ENCODE results near the gene SERTAD3.
A peak's percentile ranks its signal among the peaks of the same experiment; 100 is the strongest.
"Not testable (repeated sequence)": the region's sequence is repeated elsewhere in the genome, so short reads cannot be mapped to it uniquely, and the experiment has no call there.

SERTAD3 gene

GRCh38 chr19:40465557-40466218 lies 21.6 kb upstream of the SERTAD3 start, which contains the start of gene BLVRB:
Gene BLVRB (minus strand): TSS chr19:40465745. CDS start chr19:40465688, 57 bp downstream.
- Mint-ChIP-seq H3K4me3 (peak within 1 kb of the TSS; percentile 79 to 84), H3K27me3 (peaks cover 6 to 16% of the 10 kb centered on the region in 2 donors), H3K27ac (peak within 1 kb of the TSS; percentile 94 to 95), H3K36me3 (ENCODE audit: insufficient read depth) (peaks cover 29% of the 10 kb centered on the region), H3K9me3 (no peaks in the 10 kb centered on the region), H3K4me1 (ENCODE audit: low read depth in 2 of 2) (peaks cover 20 to 26% of the 10 kb centered on the region in 2 donors)
- DNase-seq (peak; percentile 99), ATAC-seq (replicated peaks) (peak; percentile 60)

- ATAC-seq (replicated peaks) (peak; percentile 6), DNase-seq (peak in 2 of 3 experiments; percentile 45 to 48)
- Mint-ChIP-seq H3K36me3 (ENCODE audit: insufficient read depth) (peaks cover 27% of the 10 kb centered on the region), H3K27me3 (peaks cover 6 to 11% of the 10 kb centered on the region in 2 donors), H3K4me3 (peak overlapping the region; percentile 79 to 84), H3K4me1 (ENCODE audit: low read depth in 2 of 2) (peaks cover 20 to 26% of the 10 kb centered on the region in 2 donors), H3K27ac (peak overlapping the region; percentile 94 to 95), H3K9me3 (no peaks in the 10 kb centered on the region)
These were observed 21.0 kb upstream of the SERTAD3 start for GRCh38 chr19:40465025-40465556.

GRCh38 chr19:40464059-40465024 lies 20.2 kb upstream of the SERTAD3 start:
- Mint-ChIP-seq H3K36me3 (ENCODE audit: insufficient read depth) (peaks cover 27% of the 10 kb centered on the region), H3K27me3 (peaks cover 6 to 11% of the 10 kb centered on the region in 2 donors), H3K4me3 (peak overlapping the region; percentile 79 to 84), H3K9me3 (no peaks in the 10 kb centered on the region), H3K27ac (peak overlapping the region; percentile 94 to 95), H3K4me1 (ENCODE audit: low read depth in 2 of 2) (peaks cover 20 to 26% of the 10 kb centered on the region in 2 donors)
- DNase-seq (peak; percentile 52 to 72 (median 58)), ATAC-seq (replicated peaks) (no peak)

- not testable (repeated sequence) for ATAC-seq (replicated peaks); H3K9me3 Mint-ChIP-seq; H3K27ac Mint-ChIP-seq; DNase-seq; H3K4me3 Mint-ChIP-seq
- Mint-ChIP-seq H3K27me3 (peaks cover 6 to 11% of the 10 kb centered on the region in 2 donors), H3K4me1 (ENCODE audit: low read depth in 2 of 2) (peaks cover 20 to 26% of the 10 kb centered on the region in 2 donors), H3K36me3 (ENCODE audit: insufficient read depth) (peaks cover 27% of the 10 kb centered on the region)
These were observed 19.5 kb upstream of the SERTAD3 start for GRCh38 chr19:40463587-40464037.

GRCh38 chr19:40461669-40462221 lies 17.6 kb upstream of the SERTAD3 start:
- Mint-ChIP-seq H3K27me3 (peaks cover 6 to 8% of the 10 kb centered on the region in 2 donors), H3K4me3 (no peak overlapping the region), H3K36me3 (ENCODE audit: insufficient read depth) (peaks cover 26% of the 10 kb centered on the region), H3K9me3 (no peaks in the 10 kb centered on the region), H3K27ac (no peak overlapping the region), H3K4me1 (ENCODE audit: low read depth in 2 of 2) (peaks cover 20 to 23% of the 10 kb centered on the region in 2 donors)
- ATAC-seq (replicated peaks) (no peak), DNase-seq (no peak)

- no peak overlapping the region for H3K27ac Mint-ChIP-seq
- no peak overlapping the region for H3K4me3 Mint-ChIP-seq
- DNase-seq, result no peak
- peaks cover 10% of the 10 kb centered on the region for H3K36me3 Mint-ChIP-seq (ENCODE audit: insufficient read depth)
- H3K9me3 Mint-ChIP-seq, result no peaks in the 10 kb centered on the region
- H3K27me3 Mint-ChIP-seq, result no peaks in the 10 kb centered on the region
- no peak for ATAC-seq (replicated peaks)
- H3K4me1 Mint-ChIP-seq (ENCODE audit: low read depth in 2 of 2), result peaks cover 9 to 10% of the 10 kb centered on the region in 2 donors
These were observed 16.1 kb upstream of the SERTAD3 start for GRCh38 chr19:40460185-40460584.

- ATAC-seq (replicated peaks), result no peak
- no peaks in the 10 kb centered on the region for H3K9me3 Mint-ChIP-seq
- no peak overlapping the region for H3K27ac Mint-ChIP-seq
These were observed 14.5 kb upstream of the SERTAD3 start for GRCh38 chr19:40458597-40458974.

GRCh38 chr19:40457953-40458596 lies 13.9 kb upstream of the SERTAD3 start:
- ATAC-seq (replicated peaks), result no peak
- Mint-ChIP-seq H3K4me3 (no peak overlapping the region), H3K27ac (no peak overlapping the region), H3K9me3 (no peaks in the 10 kb centered on the region), H3K4me1 (ENCODE audit: low read depth in 2 of 2) (peaks cover 2 to 5% of the 10 kb centered on the region in 2 donors), H3K27me3 (no peaks in the 10 kb centered on the region), H3K36me3 (ENCODE audit: insufficient read depth) (peaks cover 3% of the 10 kb centered on the region)
- DNase-seq, result no peak

More at GRCh38 chr19:40458597-40458974, 14.5 kb upstream of the SERTAD3 start:
- Mint-ChIP-seq H3K27me3 (no peaks in the 10 kb centered on the region), H3K4me3 (no peak overlapping the region), H3K4me1 (ENCODE audit: low read depth in 2 of 2) (peaks cover 2 to 5% of the 10 kb centered on the region in 2 donors), H3K36me3 (ENCODE audit: insufficient read depth) (peaks cover 3% of the 10 kb centered on the region)
- no peak for DNase-seq

GRCh38 chr19:40457048-40457447 lies 12.9 kb upstream of the SERTAD3 start:
- Mint-ChIP-seq H3K27ac (no peak overlapping the region), H3K36me3 (ENCODE audit: insufficient read depth) (peaks cover 3% of the 10 kb centered on the region), H3K4me3 (no peak overlapping the region), H3K27me3 (no peaks in the 10 kb centered on the region), H3K4me1 (ENCODE audit: low read depth in 2 of 2) (peaks cover 2 to 5% of the 10 kb centered on the region in 2 donors), H3K9me3 (no peaks in the 10 kb centered on the region)
- DNase-seq (no peak), ATAC-seq (replicated peaks) (no peak)

- not testable (repeated sequence) for H3K27me3 Mint-ChIP-seq; H3K4me3 Mint-ChIP-seq; H3K27ac Mint-ChIP-seq; H3K4me1 Mint-ChIP-seq (ENCODE audit: low read depth in 2 of 2); H3K9me3 Mint-ChIP-seq; H3K36me3 Mint-ChIP-seq (ENCODE audit: insufficient read depth); DNase-seq; ATAC-seq (replicated peaks)
These were observed 9.8 kb upstream of the SERTAD3 start for GRCh38 chr19:40453943-40454342.

GRCh38 chr19:40453151-40453735 lies 9.1 kb upstream of the SERTAD3 start:
- no peaks in the 10 kb centered on the region for H3K36me3 Mint-ChIP-seq (ENCODE audit: insufficient read depth)
- peaks cover 0 to 5% of the 10 kb centered on the region in 2 donors for H3K4me1 Mint-ChIP-seq (ENCODE audit: low read depth in 2 of 2)
- no peaks in the 10 kb centered on the region for H3K9me3 Mint-ChIP-seq
- H3K4me3 Mint-ChIP-seq, result no peak overlapping the region
- no peaks in the 10 kb centered on the region for H3K27me3 Mint-ChIP-seq
- ATAC-seq (replicated peaks) (no peak), DNase-seq (no peak)
- no peak overlapping the region for H3K27ac Mint-ChIP-seq

GRCh38 chr19:40452016-40452415 lies 7.9 kb upstream of the SERTAD3 start:
- H3K36me3 Mint-ChIP-seq (ENCODE audit: insufficient read depth), result no peaks in the 10 kb centered on the region
- H3K9me3 Mint-ChIP-seq, result no peaks in the 10 kb centered on the region
- H3K27me3 Mint-ChIP-seq, result no peaks in the 10 kb centered on the region
- DNase-seq (no peak), ATAC-seq (replicated peaks) (no peak)
- peaks cover 0 to 5% of the 10 kb centered on the region in 2 donors for H3K4me1 Mint-ChIP-seq (ENCODE audit: low read depth in 2 of 2)
- H3K4me3 Mint-ChIP-seq, result no peak overlapping the region
- H3K27ac Mint-ChIP-seq, result no peak overlapping the region
